ENCODE measurements around the gene SLC35F3. TPM values are rescaled to one million over a fixed set of nuclear protein-coding genes. Genes with fewer than 3 reads are reported as not detected.

SLC35F3 gene
- total and polyA plus RNA-seq, 4 donors = 0.01 to 0.37 (median 0.08) TPM; not detected in 1

- WGBS = 85% methylated on average over 2 of the region's 2 CpGs
- Histone ChIP-seq H3K27ac (ENCODE audit: low read depth in 1 of 2, low read length in 2 of 2) (no peak overlapping the region), H3K9me3 (ENCODE audit: control insufficient read depth in 4 of 4, low read length in 3 of 4) (peaks cover 0 to 2% (median under 1%) of the 10 kb centered on the region in 4 donors), H3K36me3 (ENCODE audit: control insufficient read depth in 4 of 4, insufficient read depth in 3 of 4, low read depth in 1 of 4, low read length in 3 of 4) (no peaks in the 10 kb centered on the region), H3K9ac (ENCODE audit: low read depth in 1 of 2, low read length in 2 of 2) (no peak overlapping the region), H3K4me1 (ENCODE audit: control insufficient read depth in 4 of 4, insufficient read depth in 4 of 4, low read length in 3 of 4) (no peaks in the 10 kb centered on the region), H3K4me3 (ENCODE audit: low read depth in 1 of 3, low read length in 3 of 3) (no peak overlapping the region), H3K27me3 (ENCODE audit: control insufficient read depth in 4 of 4, insufficient read depth in 4 of 4, low read length in 3 of 4) (peaks cover 0 to 9% (median 0%) of the 10 kb centered on the region in 4 donors)
- TF ChIP-seq ZBTB33 (IDR thresholded peaks at IDR 0.05) (no peak), TAF1 (conservative IDR thresholded peaks at IDR 0.05) (no peak), REST (IDR thresholded peaks at IDR 0.05) (no peak), GABPA (IDR thresholded peaks at IDR 0.05 in 1 of 2, conservative IDR thresholded peaks at IDR 0.05 in 1 of 2) (no peak), ATF3 (IDR thresholded peaks at IDR 0.05) (no peak), RAD21 (IDR thresholded peaks at IDR 0.05) (no peak), SP1 (IDR thresholded peaks at IDR 0.05) (no peak), YY1 (IDR thresholded peaks at IDR 0.05) (no peak)
- DNase-seq (ENCODE audit: low spot score) = no peak
Measured at GRCh38 chr1:234292548-234292947, 388.1 kb downstream of the SLC35F3 start.

GRCh38 chr1:234294109-234294817 lies 389.8 kb downstream of the SLC35F3 start:
- H3K4me1 ChIP-seq (ENCODE audit: control insufficient read depth in 4 of 4, insufficient read depth in 4 of 4, low read length in 3 of 4) = no peaks in the 10 kb centered on the region
- no peaks in the 10 kb centered on the region for H3K36me3 ChIP-seq (ENCODE audit: control insufficient read depth in 4 of 4, insufficient read depth in 3 of 4, low read depth in 1 of 4, low read length in 3 of 4)
- no peak overlapping the region for H3K9ac ChIP-seq (ENCODE audit: low read depth in 1 of 2, low read length in 2 of 2)
- H3K9me3 ChIP-seq (ENCODE audit: control insufficient read depth in 4 of 4, low read length in 3 of 4) = peaks cover 0 to 2% (median under 1%) of the 10 kb centered on the region in 4 donors
- peaks cover 0 to 12% (median 0%) of the 10 kb centered on the region in 4 donors for H3K27me3 ChIP-seq (ENCODE audit: control insufficient read depth in 4 of 4, insufficient read depth in 4 of 4, low read length in 3 of 4)
- no peak overlapping the region for H3K27ac ChIP-seq (ENCODE audit: low read depth in 1 of 2, low read length in 2 of 2)
- no peak overlapping the region for H3K4me3 ChIP-seq (ENCODE audit: low read depth in 1 of 3, low read length in 3 of 3)
- 72% methylated on average over 14 of the region's 14 CpGs for WGBS
- no peak for DNase-seq (ENCODE audit: low spot score)
- no peak for TF ChIP-seq REST (IDR thresholded peaks at IDR 0.05)
- TF ChIP-seq CTCF (IDR thresholded peaks at IDR 0.05; ENCODE audit: low read depth, low read length, missing input control) = no peak
- no peak for TF ChIP-seq FOXA2 (IDR thresholded peaks at IDR 0.05)
- TF ChIP-seq RAD21 (IDR thresholded peaks at IDR 0.05) = no peak
